PC-9 (cell line): ENCODE measurements around the gene NASP. TPM values are rescaled to one million over a fixed set of nuclear protein-coding genes. Genes with fewer than 3 reads are reported as not detected.

ENCODE experiments used
- BruUV-seq: library from RNA; stranded (reverse); fragments of 400-500 nt; replicated peaks from 2 replicates; lab custom pipeline; 2021; lab: Mats Ljungman, UMichigan
- CTCF ChIA-PET: fragments of 300-600 bp; sonication (Branson Sonifier 250); formaldehyde crosslinking; loops from one replicate; lab custom pipeline; 2022; ENCODE audit warnings: antibody characterized with exemption; lab: Charles Lee
- POLR2A ChIA-PET: fragments of 300-600 bp; sonication (Branson Sonifier 250); formaldehyde crosslinking; loops from one replicate; lab custom pipeline; 2022; ENCODE audit warnings: antibody characterized with exemption; ENCODE audit not compliant: unreplicated experiment; lab: Charles Lee
- DNase-seq, 2 experiments: peaks; one replicate each; pipeline versions ENCODE4 v3.0.0 to v3.0.0-alpha.2; 2015 to 2022; ENCODE audit warnings: mixed read lengths in 1 of 2
- H2AFZ ChIP-seq: fragments of 200-600 bp; sonication (generic); 2 replicates; pipeline ENCODE4 v1.8.1; 2017; ENCODE audit warnings: antibody characterized with exemption
- H3F3A ChIP-seq: fragments of 200-600 bp; sonication (generic); 2 replicates; pipeline ENCODE4 v1.8.1; 2017; ENCODE audit warnings: antibody characterized with exemption, mild to moderate bottlenecking, low read depth; ENCODE audit not compliant: insufficient read depth
- H3K27ac ChIP-seq: fragments of 200-600 bp; sonication (generic); 2 replicates; pipeline ENCODE4 v1.6.1; 2016; ENCODE audit warnings: mixed run types
- H3K27me3 ChIP-seq: fragments of 200-600 bp; sonication (generic); 2 replicates; pipeline ENCODE4 v1.6.1; 2016; ENCODE audit warnings: low read depth, mixed run types; ENCODE audit not compliant: insufficient read depth
- H3K36me3 ChIP-seq: fragments of 200-600 bp; sonication (generic); 2 replicates; pipeline ENCODE4 v1.6.1; 2016; ENCODE audit warnings: low read depth, mixed run types
- H3K4me1 ChIP-seq: fragments of 200-600 bp; sonication (generic); replicated peaks from 2 replicates; pipeline ENCODE4 v1.6.1; 2016; ENCODE audit warnings: mixed run types; ENCODE audit not compliant: insufficient read depth
- H3K4me2 ChIP-seq: fragments of 200-600 bp; sonication (generic); 2 replicates; pipeline ENCODE4 v1.6.1; 2017; ENCODE audit warnings: mixed run types
- H3K4me3 ChIP-seq: fragments of 200-600 bp; sonication (generic); 2 replicates; pipeline ENCODE4 v1.6.1; 2016; ENCODE audit warnings: mixed run types
- H3K79me2 ChIP-seq: fragments of 200-600 bp; sonication (generic); 2 replicates; pipeline ENCODE4 v1.6.1; 2017; ENCODE audit warnings: low read depth, mixed run types
- H3K9me2 ChIP-seq: fragments of 200-600 bp; sonication (generic); 2 replicates; pipeline ENCODE4 v1.8.1; 2017; ENCODE audit warnings: mild to moderate bottlenecking; ENCODE audit not compliant: insufficient read depth
- H3K9me3 ChIP-seq: fragments of 200-600 bp; sonication (generic); 2 replicates; pipeline ENCODE4 v1.8.1; 2016; ENCODE audit warnings: low read depth; ENCODE audit not compliant: insufficient read depth
- H4K20me1 ChIP-seq: fragments of 200-600 bp; sonication (generic); 2 replicates; pipeline ENCODE4 v1.8.1; 2017; ENCODE audit not compliant: insufficient read depth
- CTCF ChIP-seq: fragments of 200-600 bp; sonication (generic); conservative IDR thresholded peaks from 2 replicates; pipeline ENCODE4 v1.6.1; 2017; ENCODE audit warnings: mixed run types, antibody characterized with exemption, mild to moderate bottlenecking, moderate library complexity
- EZH2 ChIP-seq: fragments of 200-600 bp; sonication (generic); IDR thresholded peaks from 2 replicates; pipeline ENCODE4 v1.8.0; 2017; ENCODE audit warnings: antibody characterized with exemption, low read depth
- intact Hi-C: fragments of 100-400 bp; cut with micrococcal nuclease; formaldehyde crosslinking; loops from one replicate; pipeline ENCODE4 v1.10.0; 2022; ENCODE audit not compliant: unreplicated experiment
- total RNA-seq: library from RNA; stranded (reverse); gene quantifications from 2 replicates; pipeline ENCODE4 v1.2.3, GENCODE V29; 2021

The NASP gene
- total RNA-seq, 1 experiment from 2014 or later = 221 TPM

GRCh38 chr1:45573231-45573804, 10.5 kb upstream of the NASP start:
- no peak for DNase-seq
- ChIA-PET CTCF (no interaction called here), POLR2A (interaction anchor here (0.7 kb wide), 1 partner anchor 51 kb away, joined by 3 read pairs; the partner anchor contains the start of gene PRDX1)
- Histone ChIP-seq H3K4me2 (no peak overlapping the region), H3K79me2 (no peaks in the 10 kb centered on the region), H3K9me2 (no peaks in the 10 kb centered on the region), H3K4me1 (peaks cover 22% of the 10 kb centered on the region), H4K20me1 (0 out of 2 replicates have a peak, but pooled peaks cover 4% of the 10 kb centered on the region), H3K27ac (no peak overlapping the region), H3K9me3 (no peaks in the 10 kb centered on the region), H3F3A (peaks cover 36% of the 10 kb centered on the region), H3K36me3 (peaks cover 6% of the 10 kb centered on the region), H3K27me3 (no peaks in the 10 kb centered on the region), H2AFZ (no peak overlapping the region), H3K4me3 (no peak overlapping the region)
- TF ChIP-seq EZH2 (no peak), CTCF (no peak)
- intact Hi-C loops = loop anchor here (5.0 kb wide), 1 partner anchor 736 kb away; no protein-coding TSS in a partner anchor
- BruUV-seq = TSS peak; percentile 4

GRCh38 chr1:45574105-45574626, 9.7 kb upstream of the NASP start:
- H2AFZ ChIP-seq = no peak overlapping the region
- 0 out of 2 replicates have a peak, but pooled peaks cover 4% of the 10 kb centered on the region for H4K20me1 ChIP-seq
- H3K4me3 ChIP-seq = no peak overlapping the region
- no peak for DNase-seq
- H3K27me3 ChIP-seq = no peaks in the 10 kb centered on the region
- intact Hi-C loops = loop anchor here (5.0 kb wide), 1 partner anchor 737 kb away; no protein-coding TSS in a partner anchor
- no peak overlapping the region for H3K4me2 ChIP-seq
- H3K27ac ChIP-seq = no peak overlapping the region
- no peaks in the 10 kb centered on the region for H3K9me3 ChIP-seq
- H3K36me3 ChIP-seq = peaks cover 6% of the 10 kb centered on the region
- BruUV-seq = no TSS peak
- ChIA-PET CTCF (interaction anchor here (0.6 kb wide), 1 partner anchor 781 kb away, joined by 3 read pairs; no protein-coding TSS in a partner anchor), POLR2A (no interaction called here)
- TF ChIP-seq EZH2 (no peak), CTCF (no peak)
- peaks cover 29% of the 10 kb centered on the region for H3F3A ChIP-seq
- H3K9me2 ChIP-seq = no peaks in the 10 kb centered on the region
- no peaks in the 10 kb centered on the region for H3K79me2 ChIP-seq
- H3K4me1 ChIP-seq = peaks cover 22% of the 10 kb centered on the region

- H3K27me3 ChIP-seq = no peaks in the 10 kb centered on the region
- H2AFZ ChIP-seq = peak overlapping the region; percentile 100
- H3K4me1 ChIP-seq = peaks cover 17% of the 10 kb centered on the region
- H3F3A ChIP-seq = peaks cover 16% of the 10 kb centered on the region
- ChIA-PET POLR2A (interaction anchor here (0.5 to 1.0 kb wide), 16 partner anchors 47 to 1060 kb away, joined by 3 to 15 read pairs (median 4); partner anchors contain the start of genes CCDC163, MMACHC, PRDX1 and RAD54L), CTCF (interaction anchor here (0.8 kb wide), 1 partner anchor 90 kb away, joined by 8 read pairs; no protein-coding TSS in a partner anchor)
- peaks cover 33% of the 10 kb centered on the region for H4K20me1 ChIP-seq
- peaks cover 3% of the 10 kb centered on the region; the same call in 1 of the 2 replicates for H3K36me3 ChIP-seq
- peak overlapping the region; percentile 64 for H3K27ac ChIP-seq
- H3K4me2 ChIP-seq = peak overlapping the region; percentile 89
- peak; percentile 92 to 95 for DNase-seq
- no peak for TF ChIP-seq EZH2
- no peak for TF ChIP-seq CTCF
- H3K79me2 ChIP-seq = peaks cover 37% of the 10 kb centered on the region
- intact Hi-C loops = loop anchor here (2.0 to 10.0 kb wide), 6 partner anchors 26 to 848 kb away; partner anchors contain the start of genes BTBD19, DYNLT4, HECTD3 and KIF2C
- BruUV-seq = TSS peak; percentile 74
- H3K9me2 ChIP-seq = no peaks in the 10 kb centered on the region
- H3K9me3 ChIP-seq = no peaks in the 10 kb centered on the region
- peak overlapping the region; percentile 86 for H3K4me3 ChIP-seq
Observed at GRCh38 chr1:45583264-45583665, 576 bp upstream of the NASP start.
